ENCODE data around the gene RIPK4. TPM values are rescaled to one million over a fixed set of nuclear protein-coding genes. Genes with fewer than 3 reads are reported as not detected.
A peak's percentile ranks its signal among the peaks of the same experiment; 100 is the strongest.

Gene RIPK4
- total and polyA plus RNA-seq, 2 of the 13 experiments (the other 11 are each of a cell fraction or from before 2014, with no cell fraction given): 3.1 to 4.9 TPM

DNA sequence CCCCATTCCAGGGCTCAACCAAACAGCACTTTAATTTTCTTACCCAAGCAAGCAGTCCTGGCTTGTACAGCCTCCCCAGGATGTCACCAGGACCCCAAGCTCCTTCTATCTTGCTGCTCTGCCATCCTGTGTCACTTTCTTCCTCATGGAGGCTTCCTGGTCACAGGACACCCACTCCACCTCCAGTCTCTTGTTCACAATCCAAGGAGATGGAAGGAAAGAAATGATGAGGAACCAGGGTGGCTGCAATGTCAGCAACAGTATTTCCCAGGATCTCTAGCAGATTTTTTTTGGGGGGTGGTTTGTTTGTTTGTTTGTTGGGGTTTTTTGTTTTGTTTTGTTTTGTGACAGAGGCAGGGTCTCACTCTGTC lies 58.9 kb downstream of the RIPK4 start:
- ATAC-seq (no peak), FAIRE-seq (no peak), DNase-seq (ENCODE audit: low spot score) (no peak)
- Histone ChIP-seq H3K4me3 (replicated peaks in 1 of 3; ENCODE audit: insufficient read depth in 1 of 3, low read depth in 2 of 3, low read length in 3 of 3) (no peak overlapping the region), H3K9ac (ENCODE audit: insufficient read depth, low read depth, low read length) (no peak overlapping the region), H3K27ac (ENCODE audit: extremely low read length, insufficient read depth, low read length) (no peak overlapping the region), H4K20me1 (ENCODE audit: insufficient read depth, low read length) (no peaks in the 10 kb centered on the region), H3K4me1 (ENCODE audit: insufficient read depth, low read length) (peaks cover 82% of the 10 kb centered on the region), H2AFZ (ENCODE audit: low read length) (no peak overlapping the region), H3K79me2 (ENCODE audit: insufficient read depth, low read length) (no peaks in the 10 kb centered on the region), H3K36me3 (replicated peaks in 1 of 2; ENCODE audit: control insufficient read depth in 1 of 2, insufficient read depth in 2 of 2, low read length in 2 of 2) (no peaks in the 10 kb centered on the region), H3K4me2 (ENCODE audit: low read depth, low read length) (0 out of 2 replicates have a peak overlapping the region, but pooled peaks have one; percentile 4), H3K27me3 (ENCODE audit: control insufficient read depth in 1 of 2, insufficient read depth in 2 of 2, low read length in 2 of 2) (peaks cover 0 to 10% of the 10 kb centered on the region in 2 experiments; a peak in 1 of 5 replicates), H3K9me3 (ENCODE audit: low read length) (no peaks in the 10 kb centered on the region)
- in situ Hi-C loops (cut with HindIII; ENCODE audit: extremely low pct_ligation_motif_present, low pct_unique_long_range_greater_than_20kb) (no loop called here), intact Hi-C loops (cut with micrococcal nuclease; ENCODE audit: unreplicated experiment) (no loop called here)
- BruUV-seq (replicated peaks): no TSS peak
- no peak for TF ChIP-seq SRY (CRISPR knock-in tag; IDR thresholded peaks at IDR 0.05)
- no peak for TF ChIP-seq JUN (CRISPR knock-in tag; IDR thresholded peaks at IDR 0.05)
- TF ChIP-seq, protein P1, sequence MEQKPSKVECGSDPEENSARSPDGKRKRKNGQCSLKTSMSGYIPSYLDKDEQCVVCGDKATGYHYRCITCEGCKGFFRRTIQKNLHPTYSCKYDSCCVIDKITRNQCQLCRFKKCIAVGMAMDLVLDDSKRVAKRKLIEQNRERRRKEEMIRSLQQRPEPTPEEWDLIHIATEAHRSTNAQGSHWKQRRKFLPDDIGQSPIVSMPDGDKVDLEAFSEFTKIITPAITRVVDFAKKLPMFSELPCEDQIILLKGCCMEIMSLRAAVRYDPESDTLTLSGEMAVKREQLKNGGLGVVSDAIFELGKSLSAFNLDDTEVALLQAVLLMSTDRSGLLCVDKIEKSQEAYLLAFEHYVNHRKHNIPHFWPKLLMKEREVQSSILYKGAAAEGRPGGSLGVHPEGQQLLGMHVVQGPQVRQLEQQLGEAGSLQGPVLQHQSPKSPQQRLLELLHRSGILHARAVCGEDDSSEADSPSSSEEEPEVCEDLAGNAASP (CRISPR knock-in tag; IDR thresholded peaks at IDR 0.05; ENCODE audit: borderline replicate concordance): no peak
- TF ChIP-seq ZBTB2 (CRISPR knock-in tag; IDR thresholded peaks at IDR 0.05; ENCODE audit: low read depth): no peak
- no peak for TF ChIP-seq SSRP1 (CRISPR knock-in tag; IDR thresholded peaks at IDR 0.05)
- TF ChIP-seq, protein P2, sequence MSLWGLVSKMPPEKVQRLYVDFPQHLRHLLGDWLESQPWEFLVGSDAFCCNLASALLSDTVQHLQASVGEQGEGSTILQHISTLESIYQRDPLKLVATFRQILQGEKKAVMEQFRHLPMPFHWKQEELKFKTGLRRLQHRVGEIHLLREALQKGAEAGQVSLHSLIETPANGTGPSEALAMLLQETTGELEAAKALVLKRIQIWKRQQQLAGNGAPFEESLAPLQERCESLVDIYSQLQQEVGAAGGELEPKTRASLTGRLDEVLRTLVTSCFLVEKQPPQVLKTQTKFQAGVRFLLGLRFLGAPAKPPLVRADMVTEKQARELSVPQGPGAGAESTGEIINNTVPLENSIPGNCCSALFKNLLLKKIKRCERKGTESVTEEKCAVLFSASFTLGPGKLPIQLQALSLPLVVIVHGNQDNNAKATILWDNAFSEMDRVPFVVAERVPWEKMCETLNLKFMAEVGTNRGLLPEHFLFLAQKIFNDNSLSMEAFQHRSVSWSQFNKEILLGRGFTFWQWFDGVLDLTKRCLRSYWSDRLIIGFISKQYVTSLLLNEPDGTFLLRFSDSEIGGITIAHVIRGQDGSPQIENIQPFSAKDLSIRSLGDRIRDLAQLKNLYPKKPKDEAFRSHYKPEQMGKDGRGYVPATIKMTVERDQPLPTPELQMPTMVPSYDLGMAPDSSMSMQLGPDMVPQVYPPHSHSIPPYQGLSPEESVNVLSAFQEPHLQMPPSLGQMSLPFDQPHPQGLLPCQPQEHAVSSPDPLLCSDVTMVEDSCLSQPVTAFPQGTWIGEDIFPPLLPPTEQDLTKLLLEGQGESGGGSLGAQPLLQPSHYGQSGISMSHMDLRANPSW (CRISPR knock-in tag; IDR thresholded peaks at IDR 0.05; ENCODE audit: borderline replicate concordance): no peak
- CTCF ChIA-PET (ENCODE audit: low intra/inter-chr PET ratio, low total read pairs): no interaction called here
- POLR2A ChIA-PET: interaction anchor here (2.1 to 2.4 kb wide), 3 partner anchors 8 to 57 kb away, joined by 8 to 14 read pairs (median 8); no protein-coding TSS in a partner anchor
